Liver (tissue), 10 donors: ENCODE data around the gene TPRX1. TPM values are rescaled to one million over a fixed set of nuclear protein-coding genes. Genes with fewer than 3 reads are reported as not detected.

ENCODE experiments used
- DNase-seq: peaks from one replicate; pipeline ENCODE4 v3.0.0-alpha.2; 2017; ENCODE audit warnings: low spot score
- H3K27ac ChIP-seq, 2 donors: one replicate each; pipeline ENCODE4 v1.7.0; 2013; ENCODE audit warnings: inconsistent platforms in 2 of 2, low read length in 2 of 2, control low read depth in 1 of 2, low read depth in 1 of 2, mild to moderate bottlenecking in 1 of 2
- H3K27me3 ChIP-seq, 4 donors: one replicate each; pipeline versions ENCODE4 v1.6.1 to v1.7.0; 2013; ENCODE audit warnings: low read length in 3 of 4, inconsistent platforms in 1 of 4, mild to moderate bottlenecking in 1 of 4, moderate library complexity in 1 of 4; ENCODE audit not compliant: control insufficient read depth in 4 of 4, insufficient read depth in 4 of 4
- H3K36me3 ChIP-seq, 4 donors: one replicate each; pipeline versions ENCODE4 v1.6.1 to v1.7.0; 2013; ENCODE audit warnings: low read length in 3 of 4, mild to moderate bottlenecking in 3 of 4, low read depth in 1 of 4, moderate library complexity in 1 of 4; ENCODE audit not compliant: control insufficient read depth in 4 of 4, insufficient read depth in 3 of 4
- H3K4me1 ChIP-seq, 4 donors: one replicate each; pipeline versions ENCODE4 v1.6.1 to v1.7.0; 2013; ENCODE audit warnings: low read length in 3 of 4, mild to moderate bottlenecking in 3 of 4, moderate library complexity in 1 of 4; ENCODE audit not compliant: control insufficient read depth in 4 of 4, insufficient read depth in 4 of 4
- H3K4me3 ChIP-seq, 3 donors: one replicate each; pipeline versions ENCODE4 v1.6.1 to v1.7.0; 2013; ENCODE audit warnings: low read length in 3 of 3, control low read depth in 1 of 3, low read depth in 1 of 3, mild to moderate bottlenecking in 1 of 3
- H3K9ac ChIP-seq, 2 donors: one replicate each; pipeline ENCODE4 v1.7.0; 2013; ENCODE audit warnings: low read length in 2 of 2, mild to moderate bottlenecking in 2 of 2, moderate library complexity in 2 of 2, control low read depth in 1 of 2, low read depth in 1 of 2
- H3K9me3 ChIP-seq, 4 donors: one replicate each; pipeline versions ENCODE4 v1.6.1 to v1.7.0; 2013; ENCODE audit warnings: low read length in 3 of 4; ENCODE audit not compliant: control insufficient read depth in 4 of 4
- EGR1 ChIP-seq, 2 donors: IDR thresholded peaks; 2 replicates each; pipeline ENCODE4 v1.6.1; 2016 to 2018; ENCODE audit warnings: antibody characterized with exemption in 2 of 2, low read depth in 2 of 2
- GABPA ChIP-seq, 2 donors: IDR thresholded peaks in 1 of 2; conservative IDR thresholded peaks in 1 of 2; 2 replicates each; pipeline ENCODE4 v1.6.1; 2016; ENCODE audit warnings: antibody characterized with exemption in 2 of 2, mild to moderate bottlenecking in 1 of 2, moderate library complexity in 1 of 2
- NR2F2 ChIP-seq: IDR thresholded peaks from 2 replicates; pipeline ENCODE4 v1.6.1; 2016; ENCODE audit warnings: antibody characterized with exemption
- RXRA ChIP-seq, 2 donors: IDR thresholded peaks; 2 replicates each; pipeline ENCODE4 v1.6.1; 2017 to 2018; ENCODE audit warnings: antibody characterized with exemption in 2 of 2, mild to moderate bottlenecking in 1 of 2
- WGBS: extraction: QIAGEN DNeasy Blood & Tissue Kit; methylation state at CpG from one replicate; pipeline ENCODE4 v1.1.7; 2013; 5-methylcytosine and 5-hydroxymethylcytosine counted together
- polyA plus RNA-seq, 2 donors: library from polyadenylated mRNA; stranded (reverse) in 1 of 2; unstranded in 1 of 2; fragments of 200-250 nt in 1 of 2; fragments of >200 nt in 1 of 2; fragmentation: Nextera tagmentation in 1 of 2; extraction: Ambion mirVana in 1 of 2; gene quantifications; one replicate each; pipeline versions ENCODE4 v1.2.1 to v1.2.3, GENCODE V29; 2013 to 2015
- small RNA-seq: library from RNA; depleted of rRNA; stranded (forward); fragments of <200 nt; gene quantifications from one replicate; pipeline ENCODE3, GENCODE V24; 2014
- total RNA-seq, 2 donors: library from RNA; depleted of rRNA; stranded (reverse); fragments of >200 nt; gene quantifications; one replicate each; pipeline ENCODE4 v1.2.3, GENCODE V29; 2014
- TF ChIP-seq, protein P1 (sequence below): IDR thresholded peaks from 2 replicates; pipeline ENCODE4 v1.6.1; 2016; ENCODE audit warnings: antibody characterized with exemption
- TF ChIP-seq, protein P2 (sequence below): IDR thresholded peaks from 2 replicates; pipeline ENCODE4 v1.6.1; 2016; ENCODE audit warnings: antibody characterized with exemption
- donor health status: healthy.
- donor health status: healthy.
- donor health status: healthy.
- donor health status: healthy.
- donor health status: healthy.

TPRX1 gene
- total and polyA plus RNA-seq, 4 donors: not detected

DNA sequence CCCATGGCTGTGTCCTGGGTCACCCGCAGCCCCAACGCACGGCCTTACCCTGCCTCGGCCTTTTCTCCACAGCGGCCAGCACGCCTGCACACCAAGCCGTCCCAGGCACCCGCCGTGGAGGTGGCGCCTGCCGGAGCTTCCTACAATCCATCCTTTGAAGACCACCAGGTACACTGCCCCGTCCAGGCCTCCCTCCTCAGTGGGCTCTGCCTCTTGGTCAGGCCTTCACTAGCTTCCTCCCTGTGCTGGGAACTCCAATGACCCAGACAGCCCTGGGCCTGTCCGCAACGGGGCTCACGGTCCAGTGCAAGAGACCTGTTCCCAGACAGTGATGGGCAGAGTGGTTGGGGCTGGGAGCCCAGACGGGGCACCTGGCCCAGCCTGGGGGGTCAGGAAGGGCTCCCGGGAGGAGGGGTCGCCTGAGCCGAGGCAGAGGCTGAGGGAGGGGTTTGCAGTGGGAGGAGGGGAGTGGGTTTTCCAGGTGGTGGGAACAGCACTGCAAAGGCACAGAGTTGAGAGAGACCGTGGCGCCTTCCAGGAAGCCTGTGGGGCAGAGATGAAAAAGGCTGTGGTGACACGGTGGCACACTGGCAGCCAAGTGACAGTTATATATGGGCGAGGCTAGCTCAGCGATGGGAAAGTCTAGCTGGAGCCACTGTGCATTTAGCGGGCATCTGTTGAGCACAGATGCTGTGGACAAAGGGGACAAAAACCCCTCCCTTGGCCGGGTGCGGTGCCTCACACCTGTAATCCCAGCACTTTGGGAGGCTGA lies 51.7 kb downstream of the TPRX1 start:
- Histone ChIP-seq H3K27ac (no peak overlapping the region), H3K9ac (no peak overlapping the region), H3K9me3 (no peaks in the 10 kb centered on the region), H3K27me3 (no peaks in the 10 kb centered on the region), H3K4me3 (no peak overlapping the region), H3K4me1 (peaks cover 0 to 21% (median 16%) of the 10 kb centered on the region in 4 donors), H3K36me3 (peaks cover 37 to 74% (median 40%) of the 10 kb centered on the region in 4 donors)
- TF ChIP-seq, protein P1, sequence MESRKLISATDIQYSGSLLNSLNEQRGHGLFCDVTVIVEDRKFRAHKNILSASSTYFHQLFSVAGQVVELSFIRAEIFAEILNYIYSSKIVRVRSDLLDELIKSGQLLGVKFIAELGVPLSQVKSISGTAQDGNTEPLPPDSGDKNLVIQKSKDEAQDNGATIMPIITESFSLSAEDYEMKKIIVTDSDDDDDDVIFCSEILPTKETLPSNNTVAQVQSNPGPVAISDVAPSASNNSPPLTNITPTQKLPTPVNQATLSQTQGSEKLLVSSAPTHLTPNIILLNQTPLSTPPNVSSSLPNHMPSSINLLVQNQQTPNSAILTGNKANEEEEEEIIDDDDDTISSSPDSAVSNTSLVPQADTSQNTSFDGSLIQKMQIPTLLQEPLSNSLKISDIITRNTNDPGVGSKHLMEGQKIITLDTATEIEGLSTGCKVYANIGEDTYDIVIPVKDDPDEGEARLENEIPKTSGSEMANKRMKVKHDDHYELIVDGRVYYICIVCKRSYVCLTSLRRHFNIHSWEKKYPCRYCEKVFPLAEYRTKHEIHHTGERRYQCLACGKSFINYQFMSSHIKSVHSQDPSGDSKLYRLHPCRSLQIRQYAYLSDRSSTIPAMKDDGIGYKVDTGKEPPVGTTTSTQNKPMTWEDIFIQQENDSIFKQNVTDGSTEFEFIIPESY: no peak
- no peak for TF ChIP-seq RXRA (IDR thresholded peaks at IDR 0.05)
- no peak for TF ChIP-seq EGR1 (IDR thresholded peaks at IDR 0.05; ENCODE audit: low read depth in 2 of 2)
- TF ChIP-seq, protein P2, sequence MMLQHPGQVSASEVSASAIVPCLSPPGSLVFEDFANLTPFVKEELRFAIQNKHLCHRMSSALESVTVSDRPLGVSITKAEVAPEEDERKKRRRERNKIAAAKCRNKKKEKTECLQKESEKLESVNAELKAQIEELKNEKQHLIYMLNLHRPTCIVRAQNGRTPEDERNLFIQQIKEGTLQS: no peak
- no peak for TF ChIP-seq GABPA (IDR thresholded peaks at IDR 0.05 in 1 of 2, conservative IDR thresholded peaks at IDR 0.05 in 1 of 2)
- no peak for TF ChIP-seq NR2F2
- whole genome bisulfite sequencing: 90% methylated on average over 27 of the region's 27 CpGs
- DNase-seq: no peak

Small RNA genes within 50 kb of the gene (small RNA-seq; reads per million reads assigned to genes)
- gene AC008745.1: not detected
- gene SNORD23: not detected

Other genes with a start within 250 kb of the TPRX1 start
- gene ZNF541, start 231.4 kb downstream of the TPRX1 start, total RNA-seq: under 1 TPM; 0.05 to 0.08 TPM
- gene ZNF541, start 231.4 kb downstream of the TPRX1 start, polyA plus RNA-seq: under 1 TPM in 1 of 2 donors, not detected in 1; 0.09 TPM
- 1 to 10 TPM; 3.0 to 8.9 TPM for gene BICRA, start 195.4 kb downstream of the TPRX1 start, total RNA-seq
- 1 to 10 TPM in 1 of 2 donors, under 1 TPM in 1; 0.63 to 2.9 TPM for gene BICRA, start 195.4 kb downstream of the TPRX1 start, polyA plus RNA-seq
- 1 to 10 TPM; 3.2 to 6.2 TPM for gene EHD2, start 91.1 kb downstream of the TPRX1 start, total RNA-seq
- 1 to 10 TPM; 5.5 to 7.9 TPM for gene EHD2, start 91.1 kb downstream of the TPRX1 start, polyA plus RNA-seq
- 10 to 100 TPM; 38.3 to 38.9 TPM for gene NOP53, start 59.0 kb downstream of the TPRX1 start, total RNA-seq
- 10 to 100 TPM; 25.8 to 85.5 TPM for gene NOP53, start 59.0 kb downstream of the TPRX1 start, polyA plus RNA-seq
- gene SELENOW, start 25.8 kb downstream of the TPRX1 start, total RNA-seq: 10 to 100 TPM; 28.2 to 50.0 TPM
- 100 to 1,000 TPM in 1 of 2 donors, 10 to 100 TPM in 1; 84.8 to 102 TPM for gene SELENOW, start 25.8 kb downstream of the TPRX1 start, polyA plus RNA-seq
- gene CRX, start 17.4 kb upstream of the TPRX1 start, total RNA-seq: not detected
- under 1 TPM in 1 of 2 donors, not detected in 1; 0.04 TPM for gene CRX, start 17.4 kb upstream of the TPRX1 start, polyA plus RNA-seq
- gene TPRX2, start 54.7 kb upstream of the TPRX1 start, total RNA-seq: not detected
- gene TPRX2, start 54.7 kb upstream of the TPRX1 start, polyA plus RNA-seq: not detected
- 100 to 1,000 TPM in 1 of 2 donors, 10 to 100 TPM in 1; 22.9 to 655 TPM for gene SULT2A1, start 81.8 kb upstream of the TPRX1 start, total RNA-seq
- 100 to 1,000 TPM; 726 to 892 TPM for gene SULT2A1, start 81.8 kb upstream of the TPRX1 start, polyA plus RNA-seq
- not detected for gene BSPH1, start 187.6 kb upstream of the TPRX1 start, total RNA-seq
- gene BSPH1, start 187.6 kb upstream of the TPRX1 start, polyA plus RNA-seq: not detected
- gene ELSPBP1, start 190.1 kb upstream of the TPRX1 start, total RNA-seq: not detected
- gene ELSPBP1, start 190.1 kb upstream of the TPRX1 start, polyA plus RNA-seq: not detected
- not detected for gene CABP5, start 239.5 kb upstream of the TPRX1 start, total RNA-seq
- not detected for gene CABP5, start 239.5 kb upstream of the TPRX1 start, polyA plus RNA-seq